HepG2 (cell line): ENCODE results near the gene SPINDOC. TPM values are rescaled to one million over a fixed set of nuclear protein-coding genes. Genes with fewer than 3 reads are reported as not detected.

Source experiments
- ATF2 ChIP-seq: sonication (generic); formaldehyde crosslinking; IDR thresholded peaks from 2 replicates; pipeline ENCODE4 v1.4.0; 2020; ENCODE audit warnings: missing genetic modification reagents
- CEBPB ChIP-seq: IDR thresholded peaks from 2 replicates; pipeline ENCODE4 v1.6.1; 2011; ENCODE audit warnings: low read depth, low read length, improper control_type of control experiment, borderline replicate concordance
- DNMT1 ChIP-seq: sonication (generic); formaldehyde crosslinking; IDR thresholded peaks from 2 replicates; pipeline ENCODE4 v1.5.1; 2020; ENCODE audit warnings: mild to moderate bottlenecking, missing genetic modification reagents
- NFE2 ChIP-seq: sonication (generic); formaldehyde crosslinking; IDR thresholded peaks from 2 replicates; pipeline ENCODE4 v1.4.0; 2020; ENCODE audit warnings: missing genetic modification reagents
- POLR2G ChIP-seq: fragments of 200-400 bp; formaldehyde crosslinking; IDR thresholded peaks from 2 replicates; pipeline ENCODE4 v1.6.1; 2018; ENCODE audit warnings: mild to moderate bottlenecking, low read depth, low read length, moderate library complexity
- REXO4 ChIP-seq: sonication (generic); formaldehyde crosslinking; IDR thresholded peaks from 2 replicates; pipeline ENCODE4 v1.8.0; 2022; ENCODE audit warnings: missing genetic modification reagents, mild to moderate bottlenecking, borderline replicate concordance
- SP140L ChIP-seq: sonication (generic); formaldehyde crosslinking; IDR thresholded peaks from 2 replicates; pipeline ENCODE4 v1.4.0; 2020; ENCODE audit warnings: missing genetic modification reagents, borderline replicate concordance
- STAG1 ChIP-seq: sonication (generic); formaldehyde crosslinking; IDR thresholded peaks from 2 replicates; pipeline ENCODE4 v1.4.0; 2020; ENCODE audit warnings: missing genetic modification reagents
- ZBTB37 ChIP-seq: sonication (generic); formaldehyde crosslinking; IDR thresholded peaks from 2 replicates; pipeline ENCODE4 v1.4.0; 2020; ENCODE audit warnings: mild to moderate bottlenecking, missing genetic modification reagents
- ZBTB43 ChIP-seq: sonication (generic); formaldehyde crosslinking; conservative IDR thresholded peaks from 2 replicates; pipeline ENCODE4 v1.4.0; 2020; ENCODE audit warnings: missing genetic modification reagents
- ZBTB44 ChIP-seq: sonication (generic); formaldehyde crosslinking; IDR thresholded peaks from 2 replicates; pipeline ENCODE4 v1.4.0; 2020; ENCODE audit warnings: missing genetic modification reagents
- ZNF142 ChIP-seq: sonication (generic); formaldehyde crosslinking; IDR thresholded peaks from 2 replicates; pipeline ENCODE4 v1.4.0; 2020; ENCODE audit warnings: missing genetic modification reagents
- ZNF354B ChIP-seq: sonication (generic); formaldehyde crosslinking; IDR thresholded peaks from 2 replicates; pipeline ENCODE4 v1.8.0; 2022; ENCODE audit warnings: mild to moderate bottlenecking, missing genetic modification reagents
- ZNF547 ChIP-seq: sonication (generic); formaldehyde crosslinking; IDR thresholded peaks from 2 replicates; pipeline ENCODE4 v1.5.1; 2020; ENCODE audit warnings: mild to moderate bottlenecking, missing genetic modification reagents
- ZNF567 ChIP-seq: sonication (generic); formaldehyde crosslinking; IDR thresholded peaks from 2 replicates; pipeline ENCODE4 v1.8.1; 2023; ENCODE audit warnings: mild to moderate bottlenecking, missing genetic modification reagents, borderline replicate concordance
- ZNF660 ChIP-seq: sonication (generic); formaldehyde crosslinking; IDR thresholded peaks from 2 replicates; pipeline ENCODE4 v1.5.1; 2020; ENCODE audit warnings: mild to moderate bottlenecking, low read depth, missing genetic modification reagents, borderline replicate concordance
- ZNF784 ChIP-seq: sonication (generic); formaldehyde crosslinking; IDR thresholded peaks from 2 replicates; pipeline ENCODE4 v1.5.1; 2020; ENCODE audit warnings: missing genetic modification reagents, mild to moderate bottlenecking, borderline replicate concordance
- ZSCAN25 ChIP-seq: sonication (generic); formaldehyde crosslinking; IDR thresholded peaks from 2 replicates; pipeline ENCODE4 v1.8.0; 2022; ENCODE audit warnings: mild to moderate bottlenecking, missing genetic modification reagents
- polyA plus RNA-seq, 8 experiments: library from polyadenylated mRNA; depleted of rRNA in 3 of 8; stranded (reverse) in 7 of 8; unstranded in 1 of 8; fragments of >200 nt; fragmentation: Illumina TruSeq in 4 of 8; extraction: Trizol in 4 of 8; gene quantifications; 2 replicates each; pipeline versions ENCODE4 v1.2.1 to v1.2.3, GENCODE V29; 2011 to 2016; ENCODE audit warnings: low read depth in 4 of 8, missing spikeins in 1 of 8, mixed read lengths in 1 of 8; ENCODE audit not compliant: insufficient read depth in 1 of 8
- total RNA-seq, 5 experiments: library from RNA; depleted of rRNA; stranded (reverse); fragments of >200 nt; fragmentation: Illumina TruSeq; extraction: Trizol; gene quantifications; 2 replicates each; pipeline ENCODE4 v1.2.3, GENCODE V29; 2016; ENCODE audit warnings: low read depth in 1 of 5

Gene SPINDOC
- total and polyA plus RNA-seq, 2 of the 13 experiments (the other 11 are each of a cell fraction or from before 2014, with no cell fraction given), result 21.4 to 29.9 TPM

GRCh38 chr11:63862923-63863322 is 49.7 kb downstream of the SPINDOC start (continued):
- TF ChIP-seq ZNF142 (CRISPR knock-in tag) (no peak), STAG1 (CRISPR knock-in tag) (no peak), ZNF354B (CRISPR knock-in tag) (no peak), ZSCAN25 (CRISPR knock-in tag) (no peak), ZBTB44 (CRISPR knock-in tag) (no peak), ZNF660 (CRISPR knock-in tag) (no peak), ZBTB37 (CRISPR knock-in tag) (peak; percentile 85), ATF2 (CRISPR knock-in tag) (0 out of 2 replicates have a peak, but pooled peaks have one; percentile 18), DNMT1 (CRISPR knock-in tag) (no peak), NFE2 (no peak), ZNF784 (CRISPR knock-in tag) (no peak), ZNF547 (CRISPR knock-in tag) (no peak), ZNF567 (CRISPR knock-in tag) (no peak), REXO4 (no peak), POLR2G (0 out of 2 replicates have a peak, but pooled peaks have one; percentile 25), SP140L (CRISPR knock-in tag) (no peak), CEBPB (no peak), ZBTB43 (CRISPR knock-in tag) (peak; percentile 71)
